Memory B cell (primary cell): ENCODE measurements around the gene ADISSP.

Source experiments
- ATAC-seq: fragments of 150-1000 bp; cut with Tn5 transposase; 2 replicates; pipeline ENCODE4 v1.10.0; 2021; ENCODE audit warnings: low read depth, mild to moderate bottlenecking, moderate library complexity
- DNase-seq, 2 donors: peaks; one replicate each; pipeline ENCODE4 v3.0.0; 2022; ENCODE audit warnings: low spot score in 2 of 2
- H3K27ac Mint-ChIP-seq: one replicate; pipeline ENCODE4 v1.8.0; 2022; ENCODE audit warnings: mild to moderate bottlenecking, moderate library complexity, mixed read lengths
- H3K27me3 Mint-ChIP-seq: one replicate; pipeline ENCODE4 v1.8.0; 2022; ENCODE audit warnings: mixed read lengths
- H3K36me3 Mint-ChIP-seq: one replicate; pipeline ENCODE4 v1.8.0; 2022; ENCODE audit warnings: mild to moderate bottlenecking, mixed read lengths
- H3K4me1 Mint-ChIP-seq: one replicate; pipeline ENCODE4 v1.8.0; 2022; ENCODE audit warnings: mixed read lengths
- H3K4me3 Mint-ChIP-seq: one replicate; pipeline ENCODE4 v1.8.0; 2022; ENCODE audit warnings: mild to moderate bottlenecking, moderate library complexity, mixed read lengths
- H3K9me3 Mint-ChIP-seq: one replicate; pipeline ENCODE4 v1.8.0; 2022; ENCODE audit warnings: mixed read lengths

Gene ADISSP

DNA sequence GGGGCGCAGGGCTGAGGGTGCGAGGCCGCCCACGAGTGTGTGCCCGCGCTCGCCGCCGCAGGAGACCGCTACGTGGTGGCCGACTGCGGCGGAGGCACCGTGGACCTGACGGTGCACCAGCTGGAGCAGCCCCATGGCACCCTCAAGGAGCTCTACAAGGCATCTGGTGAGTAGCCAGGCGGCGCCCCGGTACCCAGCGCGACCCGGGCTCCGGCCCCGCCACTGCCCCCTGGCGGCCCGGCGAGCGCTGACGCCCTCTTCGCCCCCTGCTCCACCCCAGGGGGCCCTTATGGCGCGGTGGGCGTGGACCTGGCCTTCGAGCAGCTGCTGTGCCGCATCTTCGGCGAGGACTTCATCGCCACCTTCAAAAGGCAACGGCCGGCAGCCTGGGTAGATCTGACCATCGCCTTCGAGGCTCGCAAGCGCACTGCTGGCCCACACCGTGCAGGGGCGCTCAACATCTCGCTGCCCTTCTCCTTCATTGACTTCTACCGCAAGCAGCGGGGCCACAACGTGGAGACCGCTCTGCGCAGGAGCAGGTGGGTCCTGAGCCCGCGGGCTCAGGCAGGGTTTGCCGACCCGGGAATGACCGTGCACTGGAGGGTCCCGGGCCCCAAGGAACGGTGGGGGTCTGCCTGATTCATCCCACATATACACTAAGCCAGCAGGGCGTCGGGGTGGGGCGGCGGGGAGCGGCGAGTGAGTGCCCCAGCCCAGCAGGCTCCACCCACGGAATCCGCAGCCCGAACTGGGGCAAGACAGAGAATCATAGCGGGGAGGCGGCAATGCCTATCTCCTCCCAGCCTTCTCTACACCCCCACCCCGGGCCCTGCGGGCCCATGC lies 17.6 kb downstream of the ADISSP start:
- ATAC-seq: peak; percentile 38
- Mint-ChIP-seq H3K27ac (no peak overlapping the region), H3K9me3 (no peaks in the 10 kb centered on the region), H3K27me3 (peaks cover 8% of the 10 kb centered on the region), H3K4me1 (peaks cover 9% of the 10 kb centered on the region), H3K36me3 (no peaks in the 10 kb centered on the region), H3K4me3 (no peak overlapping the region)
- peak in 1 of 2 donors; percentile 20 for DNase-seq

DNA sequence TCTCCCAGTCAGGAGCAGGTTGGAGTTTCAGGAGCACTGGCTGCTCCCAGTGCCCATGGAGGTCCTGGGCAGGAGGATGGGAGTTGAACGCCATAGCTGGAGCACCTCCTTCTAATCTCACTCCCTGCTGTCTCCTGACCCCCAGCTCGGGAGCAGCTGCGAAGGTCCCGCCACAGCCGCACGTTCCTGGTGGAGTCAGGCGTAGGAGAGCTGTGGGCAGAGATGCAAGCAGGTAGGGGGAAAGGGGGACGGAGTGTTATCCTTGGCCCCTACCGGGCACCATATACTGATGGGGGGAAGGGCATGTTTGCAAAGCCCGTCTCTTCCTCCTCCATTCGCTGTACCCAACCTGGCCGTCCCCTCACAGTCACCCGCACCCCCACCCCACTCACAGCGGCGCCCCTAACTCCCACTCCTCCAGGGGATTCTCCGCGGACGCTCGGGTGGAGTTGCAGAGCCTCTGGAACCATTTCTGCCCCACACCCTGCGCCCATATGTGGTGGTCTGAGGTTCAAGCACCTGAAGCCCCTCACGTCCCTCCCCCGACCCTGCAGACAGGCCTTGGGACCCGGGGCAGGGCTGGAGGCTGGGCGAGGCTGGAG lies 18.4 kb downstream of the ADISSP start:
- Mint-ChIP-seq H3K27me3 (peaks cover 13% of the 10 kb centered on the region), H3K4me3 (no peak overlapping the region), H3K27ac (no peak overlapping the region), H3K36me3 (no peaks in the 10 kb centered on the region), H3K4me1 (peaks cover 15% of the 10 kb centered on the region), H3K9me3 (no peaks in the 10 kb centered on the region)
- no peak for ATAC-seq
- no peak for DNase-seq

DNA sequence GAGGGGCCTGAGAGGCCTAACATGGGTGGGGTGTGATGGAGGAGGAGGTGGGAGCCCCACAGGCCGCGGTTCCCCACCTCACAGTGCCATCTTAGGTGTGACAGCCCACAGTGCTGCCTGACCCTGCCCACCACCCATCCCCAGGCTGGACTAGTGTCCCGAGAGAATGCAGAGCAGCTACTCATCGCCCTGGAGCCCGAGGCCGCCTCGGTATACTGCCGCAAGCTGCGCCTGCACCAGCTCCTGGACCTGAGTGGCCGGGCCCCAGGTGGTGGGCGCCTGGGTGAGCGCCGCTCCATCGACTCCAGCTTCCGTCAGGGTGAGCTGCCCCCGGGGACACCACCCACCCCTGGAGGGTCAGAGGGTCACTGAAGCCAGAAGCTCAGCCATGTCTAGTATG lies 19.5 kb downstream of the ADISSP start:
- H3K27me3 Mint-ChIP-seq: peaks cover 13% of the 10 kb centered on the region
- no peak for DNase-seq
- H3K4me3 Mint-ChIP-seq: no peak overlapping the region
- H3K36me3 Mint-ChIP-seq: no peaks in the 10 kb centered on the region
- H3K27ac Mint-ChIP-seq: no peak overlapping the region
- peaks cover 15% of the 10 kb centered on the region for H3K4me1 Mint-ChIP-seq
- no peak for ATAC-seq
- H3K9me3 Mint-ChIP-seq: no peaks in the 10 kb centered on the region

DNA sequence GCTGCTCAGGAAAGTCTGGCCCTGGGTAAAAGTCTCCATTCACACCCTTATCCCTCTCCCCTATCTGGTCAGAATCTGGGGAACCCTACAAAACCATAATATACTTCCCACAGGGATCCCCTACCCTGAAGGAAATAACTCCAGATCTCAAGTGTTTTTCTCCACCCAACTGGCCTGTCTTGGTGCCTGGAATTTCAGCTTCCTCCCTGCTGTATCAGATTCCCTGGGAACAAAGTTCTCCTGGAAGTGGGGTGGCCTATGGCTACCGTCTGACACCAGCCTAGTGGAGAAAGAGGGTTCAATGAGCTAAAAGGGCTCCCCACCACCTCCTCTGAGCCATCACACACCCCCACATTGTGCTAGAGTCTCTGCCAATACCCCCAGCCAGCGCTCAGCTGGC lies 20.1 kb downstream of the ADISSP start:
- DNase-seq: no peak
- ATAC-seq: no peak
- peaks cover 13% of the 10 kb centered on the region for H3K4me1 Mint-ChIP-seq
- H3K9me3 Mint-ChIP-seq: no peaks in the 10 kb centered on the region
- no peaks in the 10 kb centered on the region for H3K36me3 Mint-ChIP-seq
- H3K4me3 Mint-ChIP-seq: no peak overlapping the region
- H3K27ac Mint-ChIP-seq: no peak overlapping the region
- peaks cover 13% of the 10 kb centered on the region for H3K27me3 Mint-ChIP-seq

DNA sequence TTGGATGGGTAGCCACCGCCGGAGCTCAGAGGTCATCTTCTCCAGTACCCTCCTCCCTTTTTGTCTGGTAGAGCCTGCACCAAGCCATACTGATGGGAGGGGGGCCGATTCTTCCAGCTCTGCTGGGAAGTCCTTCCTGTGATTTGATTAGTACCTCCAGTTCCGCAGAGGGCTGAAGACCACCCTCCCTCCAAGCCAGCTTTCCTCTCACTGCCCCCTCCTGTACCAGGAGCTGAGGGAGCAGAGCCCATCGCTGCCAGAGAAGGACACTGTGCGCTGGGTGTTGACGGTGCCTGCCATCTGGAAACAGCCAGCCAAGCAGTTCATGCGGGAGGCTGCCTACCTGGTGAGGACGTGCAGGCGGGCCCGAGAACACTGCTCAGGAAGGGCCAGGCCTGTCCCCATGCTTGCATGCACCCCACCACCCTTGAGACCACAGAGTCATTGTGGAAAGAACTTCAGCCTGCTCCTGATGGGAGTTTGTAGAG lies 21.8 kb downstream of the ADISSP start:
- Mint-ChIP-seq H3K4me1 (peaks cover 9% of the 10 kb centered on the region), H3K36me3 (no peaks in the 10 kb centered on the region), H3K4me3 (peak overlapping the region; percentile 5), H3K27me3 (peaks cover 17% of the 10 kb centered on the region), H3K27ac (no peak overlapping the region), H3K9me3 (no peaks in the 10 kb centered on the region)
- no peak for DNase-seq
- no peak for ATAC-seq

DNA sequence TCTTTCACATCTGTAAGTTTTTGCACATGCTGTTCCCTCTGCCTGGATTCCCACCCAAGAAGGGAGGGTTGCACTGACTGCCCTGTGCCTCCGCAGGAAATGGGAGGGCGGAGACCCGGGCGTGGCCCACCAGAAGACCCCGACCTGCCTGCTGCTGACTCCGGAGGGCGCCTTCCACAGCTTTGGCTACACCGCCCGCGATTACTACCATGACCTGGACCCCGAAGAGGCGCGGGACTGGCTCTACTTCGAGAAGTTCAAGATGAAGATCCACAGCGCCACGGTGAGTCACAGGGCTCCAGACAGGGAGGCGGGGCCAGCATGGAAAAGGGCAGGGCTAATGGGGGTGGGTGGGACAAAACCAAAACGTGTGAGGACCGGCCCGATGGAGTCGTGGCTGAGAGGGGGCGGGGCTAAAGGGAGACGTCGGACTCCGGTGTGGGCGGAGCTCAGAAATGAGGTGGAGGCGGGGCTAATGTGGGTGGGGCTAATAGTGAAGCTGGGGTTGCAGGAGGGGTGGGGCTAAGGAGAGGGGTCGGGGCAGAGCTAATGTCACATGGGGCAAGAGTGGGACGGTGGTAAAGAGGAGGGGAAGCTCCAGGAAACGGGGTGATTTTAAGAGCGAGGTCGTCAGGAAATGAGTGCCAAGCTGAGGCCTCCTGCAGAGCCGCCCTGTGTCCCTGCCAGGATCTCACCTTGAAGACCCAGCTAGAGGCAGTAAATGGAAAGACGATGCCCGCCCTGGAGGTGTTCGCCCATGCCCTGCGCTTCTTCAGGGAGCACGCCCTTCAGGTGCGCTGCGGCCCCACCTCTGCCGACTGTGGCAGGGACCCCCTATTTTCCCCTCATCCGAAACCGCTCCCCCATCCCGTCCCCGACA lies 22.5 kb downstream of the ADISSP start:
- H3K36me3 Mint-ChIP-seq: no peaks in the 10 kb centered on the region
- peak; percentile 45 to 46 for DNase-seq
- peaks cover 9% of the 10 kb centered on the region for H3K4me1 Mint-ChIP-seq
- H3K9me3 Mint-ChIP-seq: no peaks in the 10 kb centered on the region
- peaks cover 21% of the 10 kb centered on the region for H3K27me3 Mint-ChIP-seq
- ATAC-seq: peak; percentile 70
- no peak overlapping the region for H3K27ac Mint-ChIP-seq
- H3K4me3 Mint-ChIP-seq: peak overlapping the region; percentile 69

DNA sequence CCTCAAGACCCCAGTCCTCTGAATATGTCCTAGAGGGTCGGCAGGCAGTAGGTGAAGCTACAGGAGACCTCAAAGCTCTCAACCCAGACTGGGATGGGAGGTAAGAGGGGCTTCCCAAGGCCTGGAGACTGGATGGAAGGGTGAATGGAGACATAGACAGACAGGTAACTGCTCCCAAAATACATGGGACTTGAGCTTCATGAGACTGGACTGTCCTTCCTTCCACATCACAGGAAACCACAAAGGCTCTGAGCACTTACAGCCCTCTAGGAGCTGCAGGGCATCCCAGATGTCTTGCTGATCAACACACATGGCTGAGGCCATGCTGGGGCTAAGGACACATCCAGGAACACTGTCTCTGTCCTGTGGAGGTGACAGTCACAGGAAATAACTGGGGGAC lies 23.5 kb downstream of the ADISSP start:
- Mint-ChIP-seq H3K4me3 (no peak overlapping the region), H3K27me3 (peaks cover 21% of the 10 kb centered on the region), H3K27ac (no peak overlapping the region), H3K4me1 (peaks cover 9% of the 10 kb centered on the region), H3K36me3 (no peaks in the 10 kb centered on the region), H3K9me3 (no peaks in the 10 kb centered on the region)
- ATAC-seq: no peak
- no peak for DNase-seq

DNA sequence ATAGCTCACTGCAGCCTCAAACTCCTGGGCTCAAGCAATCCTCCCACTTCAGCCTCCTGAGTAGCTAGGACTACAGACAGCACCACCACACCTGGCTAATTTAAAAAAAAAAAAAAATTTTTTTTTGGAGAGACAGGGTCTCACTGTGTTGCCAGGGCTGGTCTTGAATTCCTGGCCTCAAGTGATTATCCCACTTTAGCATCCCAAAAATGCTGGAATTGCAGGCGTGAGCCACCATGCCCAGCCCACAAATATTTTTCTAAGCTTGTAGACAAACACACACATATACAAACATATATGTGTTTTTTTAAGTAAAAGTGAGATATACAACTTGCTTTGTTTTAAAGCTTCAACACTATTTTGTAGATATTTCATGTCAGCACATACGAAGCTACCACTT lies 24.3 kb downstream of the ADISSP start:
- Mint-ChIP-seq H3K4me1 (peaks cover 9% of the 10 kb centered on the region), H3K4me3 (no peak overlapping the region), H3K27me3 (peaks cover 21% of the 10 kb centered on the region), H3K36me3 (no peaks in the 10 kb centered on the region), H3K27ac (no peak overlapping the region), H3K9me3 (no peaks in the 10 kb centered on the region)
- ATAC-seq (no peak), DNase-seq (no peak)

DNA sequence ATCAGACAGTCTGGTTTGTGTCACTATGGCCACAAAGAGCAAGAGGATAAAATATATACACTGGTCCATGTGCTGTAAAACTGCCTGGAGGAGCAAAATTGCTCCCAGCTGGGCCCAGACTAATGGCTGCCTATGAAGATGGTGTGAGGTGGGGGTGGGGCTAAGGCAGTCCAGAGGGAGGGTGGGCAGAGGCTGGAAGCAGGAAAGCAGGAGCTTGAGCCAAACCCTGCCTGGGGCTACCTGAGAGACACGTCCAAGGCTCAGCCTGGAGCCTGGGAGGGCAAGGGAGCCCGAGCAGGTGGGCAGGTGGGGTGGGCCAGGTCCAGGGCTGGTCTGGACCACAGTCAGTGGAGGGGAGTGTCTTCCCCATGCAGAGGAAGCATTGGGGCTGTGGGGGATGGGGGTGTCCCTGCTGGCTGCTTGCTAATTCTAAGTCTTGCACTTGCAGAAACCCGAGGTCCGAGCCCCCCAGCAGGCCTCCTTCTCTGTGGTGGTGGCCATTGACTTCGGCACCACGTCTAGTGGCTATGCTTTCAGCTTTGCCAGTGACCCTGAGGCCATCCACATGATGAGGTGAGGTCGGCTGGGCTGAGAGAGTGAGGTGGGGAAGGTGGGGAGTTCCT lies 25.6 kb downstream of the ADISSP start:
- DNase-seq (no peak), ATAC-seq (no peak)
- Mint-ChIP-seq H3K4me3 (no peak overlapping the region), H3K9me3 (no peaks in the 10 kb centered on the region), H3K27me3 (peaks cover 24% of the 10 kb centered on the region), H3K4me1 (peaks cover 9% of the 10 kb centered on the region), H3K36me3 (no peaks in the 10 kb centered on the region), H3K27ac (no peak overlapping the region)

DNA sequence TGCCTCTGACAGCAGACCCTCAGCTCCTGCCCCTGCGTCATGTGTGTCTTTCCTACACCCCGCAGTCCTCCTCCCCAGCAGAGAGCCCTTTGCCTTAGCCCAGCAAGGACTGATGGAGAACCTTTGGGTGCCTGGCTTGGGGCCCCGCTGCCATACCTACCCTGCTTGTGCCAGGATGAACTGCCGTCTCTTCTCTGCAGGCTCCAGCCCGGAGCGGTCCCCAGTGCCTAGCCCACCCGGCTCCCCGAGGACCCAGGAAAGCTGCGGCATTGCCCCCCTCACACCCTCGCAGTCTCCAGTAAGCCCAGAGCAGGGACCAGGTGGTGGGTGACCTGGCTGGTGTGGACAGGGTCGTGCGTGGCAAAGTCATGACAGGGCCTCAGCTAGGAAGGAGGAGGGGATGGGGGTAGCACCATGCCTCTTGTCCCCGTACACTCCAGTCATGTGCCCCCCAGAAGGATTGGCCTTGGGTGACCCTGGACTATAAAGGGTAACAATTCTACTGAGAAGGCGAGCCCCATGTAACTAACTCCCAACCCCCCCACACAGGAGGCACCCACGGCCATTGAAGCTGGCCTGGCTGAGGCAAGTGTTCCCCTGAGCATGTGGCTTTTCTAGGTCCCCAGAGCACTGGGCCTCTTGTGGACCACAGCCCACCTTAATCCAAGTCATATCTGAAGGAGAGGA lies 26.8 kb downstream of the ADISSP start:
- no peak for DNase-seq
- H3K36me3 Mint-ChIP-seq: no peaks in the 10 kb centered on the region
- no peak overlapping the region for H3K27ac Mint-ChIP-seq
- peaks cover 24% of the 10 kb centered on the region for H3K27me3 Mint-ChIP-seq
- no peak for ATAC-seq
- peaks cover 9% of the 10 kb centered on the region for H3K4me1 Mint-ChIP-seq
- no peaks in the 10 kb centered on the region for H3K9me3 Mint-ChIP-seq
- no peak overlapping the region for H3K4me3 Mint-ChIP-seq

DNA sequence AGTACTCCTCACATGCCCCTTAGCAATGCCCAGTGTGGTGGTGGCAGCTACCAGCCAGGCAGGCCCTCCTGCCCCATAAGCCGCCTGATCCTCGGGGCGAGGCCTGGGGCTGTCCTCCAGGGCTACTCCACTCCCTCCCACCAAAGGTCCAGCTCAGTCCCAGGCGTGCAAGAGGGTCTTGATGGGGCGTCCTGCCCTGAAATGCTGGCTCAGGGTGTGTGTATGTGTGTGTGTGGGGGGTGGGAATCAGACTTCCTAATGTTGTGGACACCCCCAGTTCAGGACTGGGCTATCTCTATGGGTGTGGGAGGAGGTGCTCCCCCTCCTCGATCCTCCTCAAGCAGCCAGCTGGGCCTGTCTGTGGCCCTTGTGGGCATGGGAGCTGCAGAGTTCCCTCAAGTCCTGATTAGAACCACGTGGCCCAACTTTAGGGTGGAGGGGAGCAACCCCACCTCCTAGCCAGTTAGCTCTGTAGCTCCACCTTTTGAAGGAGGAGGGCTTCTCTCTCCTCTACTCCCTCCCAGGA lies 27.6 kb downstream of the ADISSP start:
- H3K27ac Mint-ChIP-seq: no peak overlapping the region
- H3K9me3 Mint-ChIP-seq: no peaks in the 10 kb centered on the region
- no peak overlapping the region for H3K4me3 Mint-ChIP-seq
- ATAC-seq (no peak), DNase-seq (no peak)
- peaks cover 6% of the 10 kb centered on the region for H3K4me1 Mint-ChIP-seq
- peaks cover 21% of the 10 kb centered on the region for H3K27me3 Mint-ChIP-seq
- H3K36me3 Mint-ChIP-seq: no peaks in the 10 kb centered on the region

DNA sequence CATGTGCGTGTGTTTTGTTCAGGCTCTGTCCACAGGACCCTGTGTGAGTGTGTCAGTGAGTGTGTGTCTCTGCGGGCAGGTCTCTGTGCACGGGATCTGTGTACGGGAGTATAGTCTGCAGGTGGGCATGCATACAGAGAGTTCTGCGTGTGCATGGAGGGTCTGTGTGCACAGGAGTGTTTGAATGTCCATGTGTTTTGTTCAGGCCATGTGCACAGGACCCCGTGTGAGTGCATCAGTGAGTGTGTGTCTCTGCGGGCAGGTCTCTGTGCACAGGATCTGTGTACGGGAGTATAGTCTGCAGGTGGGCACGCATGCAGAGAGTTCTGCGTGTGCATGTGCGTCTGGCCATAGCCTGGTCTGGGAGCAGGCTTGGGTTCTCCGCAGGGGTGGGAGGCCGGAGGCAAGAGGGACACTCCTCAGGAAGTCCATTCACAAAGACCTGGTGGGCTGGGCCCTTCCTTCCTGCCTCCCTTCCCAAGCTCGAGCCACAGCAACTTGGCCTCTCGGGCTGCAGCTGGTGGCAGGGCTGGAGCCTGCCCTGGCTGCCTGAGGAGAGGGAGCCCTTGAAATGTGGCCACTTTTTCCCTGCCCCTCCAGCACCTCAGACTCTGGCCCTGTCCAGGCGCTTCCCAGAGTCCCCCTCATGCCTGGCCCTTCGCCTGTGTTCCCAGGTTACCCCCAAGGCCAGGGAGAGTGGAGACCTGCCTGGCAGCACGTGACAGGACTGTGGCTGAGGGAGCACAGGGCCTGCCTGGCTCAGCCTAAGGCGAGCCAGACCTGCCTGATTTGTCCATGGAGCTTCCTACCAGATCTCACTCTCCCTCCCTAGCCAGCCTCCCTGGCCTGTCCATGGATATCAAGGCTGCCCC lies 28.3 kb downstream of the ADISSP start:
- Mint-ChIP-seq H3K27ac (no peak overlapping the region), H3K36me3 (no peaks in the 10 kb centered on the region), H3K27me3 (peaks cover 17% of the 10 kb centered on the region), H3K4me1 (no peaks in the 10 kb centered on the region), H3K9me3 (no peaks in the 10 kb centered on the region), H3K4me3 (no peak overlapping the region)
- ATAC-seq (no peak), DNase-seq (no peak)
